Activated CD8-positive, alpha-beta T cell treated with anti-CD3 and anti-CD28 coated beads, Interleukin-2, amount 10 ng/mL, durations not matched to agents 7 days and 5 days (primary cell): ENCODE results near the gene GORASP2. TPM values are rescaled to one million over a fixed set of nuclear protein-coding genes. Genes with fewer than 3 reads are reported as not detected.

Experiments used
- ATAC-seq: fragments of 150-1000 bp; cut with Tn5 transposase; one replicate; pipeline ENCODE4 v1.10.0; 2021; ENCODE audit warnings: moderate library complexity
- CTCF ChIA-PET: fragments of 350-600 bp; sonication (Branson Sonifier 250); formaldehyde crosslinking; loops from one replicate; lab custom pipeline; 2021; ENCODE audit warnings: antibody characterized with exemption; lab: Charles Lee
- POLR2A ChIA-PET: fragments of 350-600 bp; sonication (Branson Sonifier 250); formaldehyde crosslinking; loops from one replicate; lab custom pipeline; 2021; ENCODE audit warnings: antibody characterized with exemption; lab: Charles Lee
- DNase-seq: peaks from one replicate; pipeline ENCODE4 v3.0.0-alpha.2; 2020
- H3K27ac Mint-ChIP-seq: one replicate; pipeline ENCODE4 v1.8.0; 2021; ENCODE audit warnings: mild to moderate bottlenecking, mixed read lengths
- H3K27me3 Mint-ChIP-seq: one replicate; pipeline ENCODE4 v1.8.0; 2021; ENCODE audit warnings: low read depth, mixed read lengths
- H3K36me3 Mint-ChIP-seq: one replicate; pipeline ENCODE4 v1.8.0; 2021; ENCODE audit warnings: low read depth, mixed read lengths
- H3K4me1 Mint-ChIP-seq: one replicate; pipeline ENCODE4 v1.8.0; 2021; ENCODE audit warnings: low read depth, mixed read lengths
- H3K4me3 Mint-ChIP-seq: one replicate; pipeline ENCODE4 v1.8.0; 2021; ENCODE audit warnings: mild to moderate bottlenecking, mixed read lengths
- H3K9me3 Mint-ChIP-seq: one replicate; pipeline ENCODE4 v1.8.0; 2022; ENCODE audit warnings: mixed read lengths; ENCODE audit not compliant: insufficient read depth
- total RNA-seq, 2 experiments: library from RNA; stranded (reverse); gene quantifications; one replicate each; pipeline ENCODE4 v1.2.3, GENCODE V29; 2021

The GORASP2 gene
- total RNA-seq, 2 experiments from 2014 or later: 65.2 to 65.9 TPM

DNA sequence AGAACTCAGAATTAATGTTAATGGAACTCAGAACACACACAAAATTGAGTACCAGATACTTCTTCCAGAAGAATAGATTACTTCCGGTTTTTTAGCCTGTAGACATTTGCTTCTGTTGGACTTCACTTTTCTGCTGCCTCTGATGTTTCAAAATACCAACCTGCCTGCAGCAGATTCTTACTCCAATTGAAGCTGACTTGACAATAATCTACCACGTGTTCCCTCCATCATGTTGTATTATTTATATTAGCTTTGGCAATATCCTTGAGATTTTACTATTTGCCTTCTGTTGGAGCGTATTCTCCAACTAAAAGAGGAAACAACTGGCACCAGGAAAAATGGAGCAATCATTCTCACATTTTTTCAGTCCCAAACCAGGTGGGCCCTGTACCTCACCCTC lies 3.1 kb upstream of the GORASP2 start:
- no peak overlapping the region for H3K27ac Mint-ChIP-seq
- no peak for DNase-seq
- ATAC-seq: no peak
- CTCF ChIA-PET: interaction anchor here (0.7 to 1.5 kb wide), 2 partner anchors 52 to 585 kb away, joined by 3 to 4 read pairs; no protein-coding TSS in a partner anchor
- no peaks in the 10 kb centered on the region for H3K27me3 Mint-ChIP-seq
- no peaks in the 10 kb centered on the region for H3K9me3 Mint-ChIP-seq
- POLR2A ChIA-PET: no interaction called here
- peaks cover 26% of the 10 kb centered on the region for H3K36me3 Mint-ChIP-seq
- H3K4me3 Mint-ChIP-seq: no peak overlapping the region
- H3K4me1 Mint-ChIP-seq: peaks cover 23% of the 10 kb centered on the region

DNA sequence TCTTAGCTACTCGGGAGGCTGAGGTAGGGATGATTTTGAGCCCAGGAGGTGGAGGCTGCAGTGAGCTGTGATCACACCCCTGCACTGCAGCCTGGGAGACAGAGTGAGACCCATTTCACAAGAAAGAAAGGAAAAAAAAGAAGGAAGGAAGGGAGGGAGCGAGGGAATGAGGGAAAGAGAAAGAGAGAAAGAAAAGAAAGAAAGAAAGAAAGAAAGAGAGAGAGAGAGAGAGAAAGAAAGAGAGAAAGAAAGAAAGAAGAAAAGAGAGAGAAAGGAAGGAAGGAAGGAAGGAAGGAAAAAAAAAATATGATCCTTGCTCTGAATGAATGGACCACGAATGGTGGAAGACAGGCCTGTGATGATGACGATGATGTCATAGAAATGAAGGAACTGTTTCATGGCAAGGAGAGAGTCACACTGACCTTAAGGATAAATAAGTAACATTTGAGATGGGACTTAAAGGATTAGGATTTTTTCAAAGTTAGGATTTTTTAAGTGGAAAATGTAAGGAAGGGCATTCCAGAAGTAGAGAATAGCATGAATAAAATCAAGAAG lies 2.2 kb upstream of the GORASP2 start:
- ChIA-PET POLR2A (no interaction called here), CTCF (interaction anchor here (0.7 to 3.4 kb wide), 3 partner anchors 53 to 586 kb away, joined by 3 to 29 read pairs (median 4); partner anchors contain the start of gene TLK1)
- ATAC-seq (no peak), DNase-seq (no peak)
- no peaks in the 10 kb centered on the region for H3K27me3 Mint-ChIP-seq
- H3K27ac Mint-ChIP-seq: no peak overlapping the region
- H3K9me3 Mint-ChIP-seq: no peaks in the 10 kb centered on the region
- no peak overlapping the region for H3K4me3 Mint-ChIP-seq
- peaks cover 30% of the 10 kb centered on the region for H3K36me3 Mint-ChIP-seq
- peaks cover 30% of the 10 kb centered on the region for H3K4me1 Mint-ChIP-seq

DNA sequence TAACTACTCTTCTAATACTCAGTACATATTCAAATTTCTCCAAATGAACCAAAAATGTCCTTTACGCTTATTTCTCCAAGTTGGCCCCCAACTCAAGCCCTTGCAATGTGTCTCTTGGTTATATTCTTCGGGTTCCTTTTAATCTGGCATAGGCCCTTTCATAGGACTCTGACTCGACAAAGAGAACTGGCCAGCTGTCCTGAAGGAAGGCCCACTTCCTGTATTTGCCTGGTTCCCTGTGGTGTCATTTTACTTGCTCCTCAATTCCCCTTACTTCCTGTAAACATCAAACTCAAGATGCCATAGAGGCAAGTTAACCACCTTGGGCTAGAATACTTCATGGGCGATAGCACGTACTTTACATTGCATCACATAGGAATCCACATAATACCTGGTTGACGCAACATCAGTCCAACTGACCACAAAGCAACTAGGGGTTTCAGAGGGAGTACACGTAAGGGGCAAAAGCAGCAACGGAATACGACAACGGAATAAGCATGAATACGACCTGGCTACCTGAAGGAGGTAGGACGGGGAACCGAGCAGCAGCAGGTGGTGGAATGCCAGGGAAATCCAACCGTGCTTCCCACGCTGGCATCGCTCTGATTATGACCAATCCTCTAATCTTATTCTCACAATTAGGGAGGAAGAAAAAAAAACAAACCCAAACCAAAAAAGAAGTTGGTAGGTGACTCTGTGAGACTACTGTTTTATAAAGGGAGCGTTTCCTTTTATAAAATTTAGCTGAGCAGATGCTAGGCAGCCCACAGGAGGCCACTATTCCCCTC lies 823 bp upstream of the GORASP2 start:
- Mint-ChIP-seq H3K4me1 (peaks cover 38% of the 10 kb centered on the region), H3K27ac (peak overlapping the region; percentile 89), H3K27me3 (no peaks in the 10 kb centered on the region), H3K4me3 (peak overlapping the region; percentile 99), H3K36me3 (peaks cover 32% of the 10 kb centered on the region), H3K9me3 (no peaks in the 10 kb centered on the region)
- POLR2A ChIA-PET: interaction anchor here (1.0 to 1.6 kb wide), 4 partner anchors 47 to 282 kb away, joined by 3 to 6 read pairs (median 4); no protein-coding TSS in a partner anchor
- no peak for ATAC-seq
- no peak for DNase-seq
- CTCF ChIA-PET: interaction anchor here (0.7 to 4.5 kb wide), 39 partner anchors 8 to 763 kb away, joined by 3 to 36 read pairs (median 4); partner anchors contain the start of genes DCAF17, METTL8 and TLK1

DNA sequence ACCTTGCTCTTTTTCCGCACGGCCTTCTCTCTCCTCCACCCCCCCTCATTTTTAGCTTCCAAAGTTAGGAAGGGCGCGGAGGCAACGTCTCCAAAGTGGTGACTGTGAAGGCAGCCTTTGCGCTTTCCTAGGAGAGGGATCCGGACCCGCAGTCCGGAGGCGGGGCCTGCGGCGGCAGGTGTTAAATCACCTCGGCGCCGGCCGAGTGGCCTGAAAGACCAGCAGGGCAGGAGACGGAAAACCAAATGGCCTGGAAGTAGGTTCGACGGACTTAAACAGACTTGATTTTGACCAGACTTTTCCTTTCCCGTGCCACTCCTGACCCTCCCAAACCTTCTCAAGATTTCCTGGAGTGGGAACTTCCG lies 615 bp downstream of the GORASP2 start:
- no peaks in the 10 kb centered on the region for H3K27me3 Mint-ChIP-seq
- ATAC-seq (peak; percentile 10), DNase-seq (peak; percentile 55)
- H3K27ac Mint-ChIP-seq: peak overlapping the region; percentile 97
- peaks cover 32% of the 10 kb centered on the region for H3K36me3 Mint-ChIP-seq
- POLR2A ChIA-PET: interaction anchor here (0.6 to 1.7 kb wide), 9 partner anchors 9 to 1177 kb away, joined by 3 to 4 read pairs (median 3); no protein-coding TSS in a partner anchor
- peaks cover 45% of the 10 kb centered on the region for H3K4me1 Mint-ChIP-seq
- no peaks in the 10 kb centered on the region for H3K9me3 Mint-ChIP-seq
- CTCF ChIA-PET: interaction anchor here (0.8 to 4.5 kb wide), 26 partner anchors 9 to 964 kb away, joined by 3 to 36 read pairs (median 8); partner anchors contain the start of genes DCAF17, METTL8 and TLK1
- H3K4me3 Mint-ChIP-seq: peak overlapping the region; percentile 99

DNA sequence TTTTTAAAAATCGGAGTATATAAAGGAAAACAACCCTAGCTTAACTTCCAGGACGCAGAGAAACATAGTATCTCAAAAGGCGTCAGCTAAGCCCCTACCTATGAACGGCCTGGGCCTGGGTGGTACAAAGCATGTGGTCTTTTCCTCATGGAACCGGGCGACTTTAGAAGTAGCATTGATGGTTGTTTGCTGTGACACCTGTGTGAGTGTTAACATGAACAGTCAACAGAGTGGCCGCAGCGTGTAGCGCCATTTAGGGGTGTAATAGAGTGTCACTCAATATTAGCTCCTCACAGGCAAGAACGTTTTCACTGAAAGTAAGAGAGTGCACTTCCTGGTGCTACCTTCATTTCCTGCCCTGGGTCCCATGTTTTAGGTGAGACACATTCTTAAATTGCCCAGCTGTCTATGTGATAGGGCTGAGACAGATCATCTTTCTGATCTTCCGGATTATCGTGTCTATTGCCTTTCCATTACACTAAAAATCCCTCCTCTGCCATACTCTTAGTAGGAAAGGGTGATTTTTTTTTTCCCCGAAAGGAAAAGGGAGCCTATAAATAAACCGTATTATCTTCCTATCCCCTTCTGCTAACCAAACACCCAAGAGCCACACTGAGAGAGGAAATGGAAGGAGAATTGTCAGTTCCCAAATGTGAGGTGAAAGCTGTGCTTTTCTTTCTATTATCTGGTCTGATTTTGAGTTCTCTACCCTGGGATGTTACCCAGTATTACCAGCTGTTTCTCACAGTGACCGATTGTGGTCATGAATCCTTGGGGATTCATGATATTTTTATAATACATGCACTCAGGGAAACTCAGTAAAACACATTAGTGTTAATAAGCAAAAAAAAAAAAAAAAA lies 1.3 kb downstream of the GORASP2 start:
- H3K36me3 Mint-ChIP-seq: peaks cover 29% of the 10 kb centered on the region
- DNase-seq: peak; percentile 79
- POLR2A ChIA-PET: interaction anchor here (0.5 to 1.7 kb wide), 8 partner anchors 9 to 1176 kb away, joined by 3 to 5 read pairs (median 3); partner anchors contain the start of gene TLK1
- H3K4me3 Mint-ChIP-seq: peak overlapping the region; percentile 99
- no peaks in the 10 kb centered on the region for H3K27me3 Mint-ChIP-seq
- CTCF ChIA-PET: interaction anchor here (0.7 to 4.5 kb wide), 18 partner anchors 9 to 1106 kb away, joined by 3 to 36 read pairs (median 9); partner anchors contain the start of genes DCAF17, METTL5, METTL8 and TLK1
- peak; percentile 35 for ATAC-seq
- H3K27ac Mint-ChIP-seq: peak overlapping the region; percentile 97
- H3K9me3 Mint-ChIP-seq: no peaks in the 10 kb centered on the region
- peaks cover 41% of the 10 kb centered on the region for H3K4me1 Mint-ChIP-seq

DNA sequence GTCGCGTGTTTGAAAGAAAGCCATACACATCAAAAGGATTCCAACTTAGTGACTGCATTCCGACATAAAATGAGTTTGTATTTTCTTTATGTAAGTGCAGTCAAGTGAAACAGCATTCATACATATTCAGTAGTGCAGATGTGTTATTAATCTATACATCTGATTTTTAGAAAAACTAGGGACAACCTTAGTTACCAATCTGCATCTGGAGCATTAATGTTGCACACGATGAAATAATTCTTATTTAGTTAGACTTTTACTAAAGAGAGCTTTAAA lies 1.9 kb downstream of the GORASP2 start:
- ATAC-seq (no peak), DNase-seq (no peak)
- Mint-ChIP-seq H3K36me3 (peaks cover 26% of the 10 kb centered on the region), H3K9me3 (no peaks in the 10 kb centered on the region), H3K4me3 (peak overlapping the region; percentile 99), H3K4me1 (peaks cover 41% of the 10 kb centered on the region), H3K27me3 (no peaks in the 10 kb centered on the region), H3K27ac (peak overlapping the region; percentile 97)
- ChIA-PET CTCF (interaction anchor here (0.6 to 4.5 kb wide), 10 partner anchors 8 to 1106 kb away, joined by 3 to 36 read pairs (median 10); partner anchors contain the start of gene METTL5), POLR2A (interaction anchor here (1.4 kb wide), 1 partner anchor 229 kb away, joined by 3 read pairs; the partner anchor contains the start of gene TLK1)

DNA sequence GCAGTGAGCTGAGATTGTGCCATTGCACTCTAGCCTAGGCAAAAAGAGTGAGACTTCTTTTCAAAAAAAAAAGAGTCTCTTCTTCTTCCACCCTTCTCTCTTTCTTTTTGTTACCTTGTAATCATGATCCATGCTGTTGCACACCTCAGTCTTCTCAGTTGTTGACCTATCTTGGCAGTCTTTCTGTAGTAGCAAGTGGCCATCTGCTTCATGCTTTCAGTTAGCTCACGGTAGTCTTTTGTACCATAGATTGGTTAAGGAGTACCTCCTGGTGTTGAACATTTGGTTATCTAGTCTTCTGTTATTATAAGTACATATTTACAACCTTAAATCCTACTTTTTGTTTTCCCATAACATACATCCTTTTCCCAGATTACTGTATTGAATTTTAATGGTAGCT lies 3.1 kb downstream of the GORASP2 start:
- POLR2A ChIA-PET: no interaction called here
- Mint-ChIP-seq H3K4me1 (peaks cover 40% of the 10 kb centered on the region), H3K36me3 (peaks cover 26% of the 10 kb centered on the region), H3K4me3 (no peak overlapping the region), H3K27me3 (no peaks in the 10 kb centered on the region), H3K27ac (no peak overlapping the region), H3K9me3 (no peaks in the 10 kb centered on the region)
- DNase-seq: no peak
- no peak for ATAC-seq
- CTCF ChIA-PET: interaction anchor here (0.7 to 4.5 kb wide), 3 partner anchors 484 to 555 kb away, joined by 4 to 16 read pairs (median 4); no protein-coding TSS in a partner anchor

DNA sequence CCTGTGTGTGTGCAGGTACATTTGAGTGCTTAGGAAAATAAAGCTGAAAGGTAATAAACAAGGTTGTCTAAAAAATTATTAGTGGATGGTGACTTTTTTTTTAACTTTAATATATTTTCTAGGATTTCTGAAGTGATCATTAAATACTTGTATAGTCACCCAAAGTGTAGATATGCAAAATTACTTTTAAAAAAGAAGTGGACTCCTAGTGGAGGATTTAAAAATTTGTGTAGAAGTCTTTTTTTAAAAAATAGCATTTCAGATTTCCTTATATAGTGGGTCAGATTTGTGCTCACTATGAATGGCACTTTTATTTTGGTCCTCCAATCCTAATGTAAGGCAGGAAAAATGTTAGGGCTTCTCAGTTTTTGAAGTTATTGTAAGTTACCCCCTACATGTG lies 3.9 kb downstream of the GORASP2 start:
- ATAC-seq: no peak
- H3K4me1 Mint-ChIP-seq: peaks cover 37% of the 10 kb centered on the region
- H3K27ac Mint-ChIP-seq: no peak overlapping the region
- H3K4me3 Mint-ChIP-seq: no peak overlapping the region
- H3K9me3 Mint-ChIP-seq: no peaks in the 10 kb centered on the region
- no peak for DNase-seq
- H3K36me3 Mint-ChIP-seq: peaks cover 26% of the 10 kb centered on the region
- ChIA-PET POLR2A (interaction anchor here (0.7 kb wide), 1 partner anchor 1132 kb away, joined by 3 read pairs; no protein-coding TSS in a partner anchor), CTCF (interaction anchor here (2.2 kb wide), 1 partner anchor 499 kb away, joined by 4 read pairs; no protein-coding TSS in a partner anchor)
- H3K27me3 Mint-ChIP-seq: no peaks in the 10 kb centered on the region

DNA sequence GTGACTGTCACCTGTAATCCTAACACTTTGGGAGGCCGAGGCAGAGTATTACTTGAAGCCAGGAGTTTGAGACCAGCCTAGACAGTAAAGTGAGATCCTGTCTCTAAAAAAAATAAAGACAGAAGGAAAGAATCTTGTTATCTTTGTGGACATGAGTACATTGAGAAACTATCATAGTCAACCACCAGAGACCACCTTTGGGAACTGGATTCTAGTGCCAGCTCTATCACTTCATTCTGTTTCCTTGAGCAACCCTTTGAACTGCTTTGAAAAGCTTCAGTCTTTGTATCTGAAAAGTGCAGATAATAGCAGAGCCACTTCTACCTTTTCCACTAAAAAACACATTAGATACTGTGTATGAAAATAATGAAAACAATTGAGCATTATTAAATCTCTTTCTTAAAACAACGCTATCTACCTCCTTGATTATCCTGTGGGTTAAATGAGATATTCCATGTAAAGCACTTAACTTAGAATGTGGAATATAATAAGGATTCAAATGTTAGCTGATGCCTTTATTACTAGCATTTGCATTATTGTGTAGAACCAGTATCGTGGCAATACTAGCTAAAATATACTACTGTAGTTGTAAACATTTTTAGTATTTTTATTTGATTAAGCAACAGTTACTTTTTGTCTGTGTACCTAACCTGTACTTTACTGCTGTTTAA lies 8.8 kb downstream of the GORASP2 start:
- ATAC-seq: no peak
- Mint-ChIP-seq H3K27me3 (no peaks in the 10 kb centered on the region), H3K9me3 (no peaks in the 10 kb centered on the region), H3K27ac (no peak overlapping the region), H3K4me1 (peaks cover 35% of the 10 kb centered on the region), H3K4me3 (no peak overlapping the region), H3K36me3 (peaks cover 19% of the 10 kb centered on the region)
- no peak for DNase-seq
- CTCF ChIA-PET: interaction anchor here (4.8 kb wide), 1 partner anchor 9 kb away, joined by 36 read pairs; the partner anchor contains the start of gene GORASP2
- POLR2A ChIA-PET: no interaction called here

DNA sequence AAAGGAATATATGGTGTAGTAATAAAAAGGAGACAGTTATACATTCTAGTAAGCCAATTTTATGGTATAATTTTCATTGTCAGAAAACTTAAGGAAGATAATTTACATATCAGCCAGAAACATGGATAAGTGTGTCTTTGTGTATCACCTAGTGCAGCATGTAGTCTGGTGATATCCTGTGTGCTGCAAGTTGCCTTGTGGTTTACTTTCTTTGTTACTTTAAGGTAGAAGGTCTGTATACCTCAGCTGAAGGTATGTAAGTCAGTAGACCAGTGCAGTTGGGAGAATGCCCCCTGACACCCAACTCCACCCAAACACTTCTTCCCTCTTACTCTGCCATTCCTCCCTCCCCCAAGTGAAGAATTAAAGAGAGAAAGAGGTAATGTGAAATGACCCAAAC lies 11.0 kb downstream of the GORASP2 start:
- Mint-ChIP-seq H3K9me3 (no peaks in the 10 kb centered on the region), H3K4me1 (peaks cover 29% of the 10 kb centered on the region), H3K4me3 (no peak overlapping the region), H3K27ac (no peak overlapping the region), H3K27me3 (no peaks in the 10 kb centered on the region), H3K36me3 (peaks cover 18% of the 10 kb centered on the region)
- ATAC-seq (no peak), DNase-seq (peak; percentile 14)
- ChIA-PET POLR2A (interaction anchor here (1.2 kb wide), 1 partner anchor 10 kb away, joined by 5 read pairs; no protein-coding TSS in a partner anchor), CTCF (interaction anchor here (4.8 kb wide), 1 partner anchor 11 kb away, joined by 36 read pairs; the partner anchor contains the start of gene GORASP2)
